K562 (cell line): Measurements from ENCODE around the gene NMT1. TPM values are rescaled to one million over a fixed set of nuclear protein-coding genes. Genes with fewer than 3 reads are reported as not detected.

ENCODE experiments used
- ARNT ChIP-seq, 2 experiments: fragments of 450-650 bp; IDR thresholded peaks; 2 replicates each; pipeline ENCODE4 v1.6.1; 2016; ENCODE audit warnings: mild to moderate bottlenecking in 1 of 2
- CTBP1 ChIP-seq: fragments of 450-650 bp; IDR thresholded peaks from 2 replicates; pipeline ENCODE4 v1.6.1; 2016; ENCODE audit warnings: borderline replicate concordance
- DMBX1 ChIP-seq: fragments of 250-450 bp; sonication (Bioruptor Pico); IDR thresholded peaks from 2 replicates; pipeline ENCODE4 v1.8.0; 2022; ENCODE audit warnings: inconsistent platforms, mild to moderate bottlenecking, moderate library complexity, borderline replicate concordance
- EZH2 ChIP-seq: IDR thresholded peaks from 2 replicates; pipeline ENCODE4 v1.6.1; 2012; ENCODE audit warnings: low read depth, mild to moderate bottlenecking, inconsistent platforms, low read length, borderline replicate concordance
- RBM39 ChIP-seq: fragments of 200-400 bp; formaldehyde crosslinking; optimal IDR thresholded peaks from 2 replicates; pipeline ENCODE3; 2018; ENCODE audit warnings: low read depth, low read length
- SNIP1 ChIP-seq: fragments of 450-650 bp; IDR thresholded peaks from 2 replicates; pipeline ENCODE4 v1.7.1; 2017; ENCODE audit warnings: low read depth, mild to moderate bottlenecking
- SRSF7 ChIP-seq: fragments of 200-400 bp; formaldehyde crosslinking; optimal IDR thresholded peaks from 2 replicates; pipeline ENCODE3; 2017; ENCODE audit warnings: mild to moderate bottlenecking, low read depth, low read length
- TCF3 ChIP-seq: sonication (generic); formaldehyde crosslinking; IDR thresholded peaks from 2 replicates; pipeline ENCODE4 v1.4.0; 2020; ENCODE audit warnings: mild to moderate bottlenecking, missing genetic modification reagents
- ZC3H4 ChIP-seq: sonication (generic); formaldehyde crosslinking; IDR thresholded peaks from 2 replicates; pipeline ENCODE4 v1.9.0; 2021; ENCODE audit warnings: missing genetic modification reagents, borderline replicate concordance
- ZFP36 ChIP-seq: fragments of 150-350 bp; IDR thresholded peaks from 2 replicates; pipeline ENCODE4 v1.6.1; 2018; ENCODE audit warnings: low read length, low read depth; ENCODE audit not compliant: partially characterized antibody
- ZNF146 ChIP-seq: IDR thresholded peaks from one replicate; pipeline ENCODE4 v1.6.1; 2018; ENCODE audit warnings: missing compliant biosample characterization; ENCODE audit not compliant: unreplicated experiment
- ZNF197 ChIP-seq: fragments of 200-800 bp; sonication (Bioruptor generic); IDR thresholded peaks from 2 replicates; pipeline ENCODE4 v1.6.1; 2016; ENCODE audit warnings: low read depth, missing genetic modification characterization, missing compliant biosample characterization
- ZNF589 ChIP-seq: fragments of 200-800 bp; sonication (Bioruptor generic); IDR thresholded peaks from 2 replicates; pipeline ENCODE4 v1.6.1; 2016; ENCODE audit warnings: low read depth, missing genetic modification characterization, missing compliant biosample characterization
- polyA plus RNA-seq, 8 experiments: library from polyadenylated mRNA; depleted of rRNA in 4 of 8; stranded (reverse) in 5 of 8; unstranded in 3 of 8; fragments of >200 nt; fragmentation: Nextera tagmentation in 2 of 8; fragmentation: Illumina TruSeq in 1 of 8; extraction: Ambion mirVana in 2 of 8; extraction: Trizol in 1 of 8; gene quantifications; 2 replicates each; pipeline versions ENCODE4 v1.2.1 to v1.2.3, GENCODE V29; 2011 to 2014; ENCODE audit warnings: inconsistent platforms in 1 of 8, missing spikeins in 1 of 8
- total RNA-seq, 7 experiments: library from RNA; depleted of rRNA in 6 of 7; stranded (reverse); fragments of >200 nt in 6 of 7; fragmentation: Illumina TruSeq in 2 of 7; extraction: Trizol in 2 of 7; gene quantifications; 2 replicates each; pipeline versions ENCODE4 v1.2.1 to v1.2.3, GENCODE V29; 2011 to 2021; ENCODE audit warnings: low replicate concordance in 1 of 7
- TF ChIP-seq, protein P1 (sequence below): fragments of 450-650 bp; IDR thresholded peaks from 2 replicates; pipeline ENCODE4 v1.6.1; 2016; ENCODE audit warnings: low read depth
- TF ChIP-seq, protein P2 (sequence below): fragments of 450-650 bp; IDR thresholded peaks from 2 replicates; pipeline ENCODE4 v1.6.1; 2016; ENCODE audit warnings: borderline replicate concordance
- TF ChIP-seq, protein P3 (sequence below): fragments of 450-650 bp; IDR thresholded peaks from 2 replicates; pipeline ENCODE4 v1.6.1; 2014; ENCODE audit warnings: low read depth, mild to moderate bottlenecking, moderate library complexity, borderline replicate concordance

Gene NMT1
- total and polyA plus RNA-seq, 9 of the 15 experiments (the other 6 are each of a cell fraction or from before 2014, with no cell fraction given) = 86.7 to 569 (median 213) TPM

DNA sequence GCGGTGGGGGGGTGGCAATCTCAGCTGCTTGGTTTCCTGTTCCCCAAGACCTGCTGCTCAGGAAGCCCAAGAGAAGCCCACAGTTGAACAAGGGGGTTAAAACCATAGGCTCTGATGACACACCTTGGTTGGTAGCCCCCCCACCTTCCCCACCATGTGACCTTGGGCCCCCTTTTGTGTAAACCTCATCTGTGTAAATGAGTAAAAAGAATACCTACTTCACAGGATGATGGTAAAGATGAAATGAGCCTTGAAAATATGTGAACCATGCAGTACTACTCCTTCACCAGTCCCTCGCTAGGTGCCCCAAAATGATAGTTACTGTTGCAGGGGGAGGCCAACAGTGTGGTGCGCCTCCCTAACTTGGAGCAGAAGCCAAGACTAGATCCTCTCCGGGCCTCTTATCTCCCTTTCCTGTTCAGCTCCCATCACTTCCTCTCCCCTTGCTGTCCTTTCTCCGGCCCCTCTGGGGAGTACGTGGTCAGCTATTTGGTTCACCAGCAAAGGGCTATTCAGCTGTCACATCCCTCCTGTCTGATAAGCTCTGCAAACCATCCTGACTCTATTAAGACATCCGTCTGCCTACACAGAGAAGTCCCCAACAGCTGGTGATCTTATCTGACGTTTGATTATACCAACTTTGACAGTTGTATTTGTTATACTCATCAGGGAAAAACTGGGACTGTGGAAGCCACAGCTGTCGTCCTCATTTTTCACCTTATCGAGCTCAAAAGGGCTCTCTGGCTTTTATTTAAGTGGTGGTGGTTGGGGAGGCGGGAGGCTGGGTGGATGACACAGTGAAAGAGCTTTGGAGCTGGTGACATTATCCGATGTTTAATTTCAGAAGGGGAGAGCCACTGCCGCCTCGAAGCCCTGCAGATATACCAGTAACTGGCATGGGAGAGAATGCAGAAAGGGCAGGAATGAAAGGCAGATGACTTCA, 29.6 kb upstream of the NMT1 start (continued):
- TF ChIP-seq EZH2 (no peak), ARNT (IDR thresholded peaks at IDR 0.05) (0 out of 4 replicates have a peak, but pooled peaks of 1 of the 2 experiments have one; percentile 61), SRSF7 (no peak), RBM39 (no peak), TCF3 (CRISPR knock-in tag) (peak; percentile 78), ZFP36 (no peak), ZC3H4 (CRISPR knock-in tag) (no peak), ZNF197 (CRISPR knock-in tag) (no peak), CTBP1 (peak; percentile 98), DMBX1 (CRISPR knock-in tag) (no peak), SNIP1 (no peak), ZNF146 (CRISPR knock-in tag) (no peak), ZNF589 (CRISPR knock-in tag) (peak; percentile 58)
- TF ChIP-seq, protein P1, sequence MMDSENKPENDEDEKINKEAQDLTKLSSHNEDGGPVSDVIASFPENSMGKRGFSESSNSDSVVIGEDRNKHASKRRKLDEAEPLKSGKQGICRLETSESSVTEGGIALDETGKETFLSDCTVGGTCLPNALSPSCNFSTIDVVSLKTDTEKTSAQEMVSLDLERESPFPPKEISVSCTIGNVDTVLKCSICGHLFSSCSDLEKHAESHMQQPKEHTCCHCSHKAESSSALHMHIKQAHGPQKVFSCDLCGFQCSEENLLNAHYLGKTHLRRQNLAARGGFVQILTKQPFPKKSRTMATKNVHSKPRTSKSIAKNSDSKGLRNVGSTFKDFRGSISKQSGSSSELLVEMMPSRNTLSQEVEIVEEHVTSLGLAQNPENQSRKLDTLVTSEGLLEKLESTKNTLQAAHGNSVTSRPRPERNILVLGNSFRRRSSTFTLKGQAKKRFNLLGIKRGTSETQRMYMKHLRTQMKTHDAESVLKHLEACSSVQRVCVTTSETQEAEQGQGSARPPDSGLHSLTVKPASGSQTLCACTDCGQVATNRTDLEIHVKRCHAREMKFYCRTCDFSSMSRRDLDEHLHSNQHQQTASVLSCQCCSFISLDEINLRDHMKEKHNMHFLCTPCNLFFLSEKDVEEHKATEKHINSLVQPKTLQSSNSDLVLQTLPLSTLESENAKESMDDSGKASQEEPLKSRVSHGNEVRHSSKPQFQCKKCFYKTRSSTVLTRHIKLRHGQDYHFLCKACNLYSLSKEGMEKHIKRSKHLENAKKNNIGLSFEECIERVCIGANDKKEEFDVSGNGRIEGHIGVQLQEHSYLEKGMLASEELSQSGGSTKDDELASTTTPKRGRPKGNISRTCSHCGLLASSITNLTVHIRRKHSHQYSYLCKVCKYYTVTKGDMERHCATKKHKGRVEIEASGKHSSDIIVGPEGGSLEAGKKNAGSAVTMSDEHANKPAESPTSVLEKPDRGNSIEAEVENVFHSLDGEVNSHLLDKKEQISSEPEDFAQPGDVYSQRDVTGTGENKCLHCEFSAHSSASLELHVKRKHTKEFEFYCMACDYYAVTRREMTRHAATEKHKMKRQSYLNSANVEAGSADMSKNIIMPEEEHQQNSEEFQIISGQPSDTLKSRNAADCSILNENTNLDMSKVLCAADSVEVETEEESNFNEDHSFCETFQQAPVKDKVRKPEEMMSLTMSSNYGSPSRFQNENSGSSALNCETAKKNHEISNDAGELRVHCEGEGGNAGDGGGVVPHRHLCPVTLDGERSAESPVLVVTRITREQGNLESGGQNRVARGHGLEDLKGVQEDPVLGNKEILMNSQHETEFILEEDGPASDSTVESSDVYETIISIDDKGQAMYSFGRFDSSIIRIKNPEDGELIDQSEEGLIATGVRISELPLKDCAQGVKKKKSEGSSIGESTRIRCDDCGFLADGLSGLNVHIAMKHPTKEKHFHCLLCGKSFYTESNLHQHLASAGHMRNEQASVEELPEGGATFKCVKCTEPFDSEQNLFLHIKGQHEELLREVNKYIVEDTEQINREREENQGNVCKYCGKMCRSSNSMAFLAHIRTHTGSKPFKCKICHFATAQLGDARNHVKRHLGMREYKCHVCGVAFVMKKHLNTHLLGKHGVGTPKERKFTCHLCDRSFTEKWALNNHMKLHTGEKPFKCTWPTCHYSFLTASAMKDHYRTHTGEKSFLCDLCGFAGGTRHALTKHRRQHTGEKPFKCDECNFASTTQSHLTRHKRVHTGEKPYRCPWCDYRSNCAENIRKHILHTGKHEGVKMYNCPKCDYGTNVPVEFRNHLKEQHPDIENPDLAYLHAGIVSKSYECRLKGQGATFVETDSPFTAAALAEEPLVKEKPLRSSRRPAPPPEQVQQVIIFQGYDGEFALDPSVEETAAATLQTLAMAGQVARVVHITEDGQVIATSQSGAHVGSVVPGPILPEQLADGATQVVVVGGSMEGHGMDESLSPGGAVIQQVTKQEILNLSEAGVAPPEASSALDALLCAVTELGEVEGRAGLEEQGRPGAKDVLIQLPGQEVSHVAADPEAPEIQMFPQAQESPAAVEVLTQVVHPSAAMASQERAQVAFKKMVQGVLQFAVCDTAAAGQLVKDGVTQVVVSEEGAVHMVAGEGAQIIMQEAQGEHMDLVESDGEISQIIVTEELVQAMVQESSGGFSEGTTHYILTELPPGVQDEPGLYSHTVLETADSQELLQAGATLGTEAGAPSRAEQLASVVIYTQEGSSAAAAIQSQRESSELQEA = no peak
- TF ChIP-seq, protein P2, sequence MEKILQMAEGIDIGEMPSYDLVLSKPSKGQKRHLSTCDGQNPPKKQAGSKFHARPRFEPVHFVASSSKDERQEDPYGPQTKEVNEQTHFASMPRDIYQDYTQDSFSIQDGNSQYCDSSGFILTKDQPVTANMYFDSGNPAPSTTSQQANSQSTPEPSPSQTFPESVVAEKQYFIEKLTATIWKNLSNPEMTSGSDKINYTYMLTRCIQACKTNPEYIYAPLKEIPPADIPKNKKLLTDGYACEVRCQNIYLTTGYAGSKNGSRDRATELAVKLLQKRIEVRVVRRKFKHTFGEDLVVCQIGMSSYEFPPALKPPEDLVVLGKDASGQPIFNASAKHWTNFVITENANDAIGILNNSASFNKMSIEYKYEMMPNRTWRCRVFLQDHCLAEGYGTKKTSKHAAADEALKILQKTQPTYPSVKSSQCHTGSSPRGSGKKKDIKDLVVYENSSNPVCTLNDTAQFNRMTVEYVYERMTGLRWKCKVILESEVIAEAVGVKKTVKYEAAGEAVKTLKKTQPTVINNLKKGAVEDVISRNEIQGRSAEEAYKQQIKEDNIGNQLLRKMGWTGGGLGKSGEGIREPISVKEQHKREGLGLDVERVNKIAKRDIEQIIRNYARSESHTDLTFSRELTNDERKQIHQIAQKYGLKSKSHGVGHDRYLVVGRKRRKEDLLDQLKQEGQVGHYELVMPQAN = peak; percentile 46; the same call in 1 of the 2 replicates
- TF ChIP-seq, protein P3, sequence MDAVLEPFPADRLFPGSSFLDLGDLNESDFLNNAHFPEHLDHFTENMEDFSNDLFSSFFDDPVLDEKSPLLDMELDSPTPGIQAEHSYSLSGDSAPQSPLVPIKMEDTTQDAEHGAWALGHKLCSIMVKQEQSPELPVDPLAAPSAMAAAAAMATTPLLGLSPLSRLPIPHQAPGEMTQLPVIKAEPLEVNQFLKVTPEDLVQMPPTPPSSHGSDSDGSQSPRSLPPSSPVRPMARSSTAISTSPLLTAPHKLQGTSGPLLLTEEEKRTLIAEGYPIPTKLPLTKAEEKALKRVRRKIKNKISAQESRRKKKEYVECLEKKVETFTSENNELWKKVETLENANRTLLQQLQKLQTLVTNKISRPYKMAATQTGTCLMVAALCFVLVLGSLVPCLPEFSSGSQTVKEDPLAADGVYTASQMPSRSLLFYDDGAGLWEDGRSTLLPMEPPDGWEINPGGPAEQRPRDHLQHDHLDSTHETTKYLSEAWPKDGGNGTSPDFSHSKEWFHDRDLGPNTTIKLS = no peak
